ENCODE results near the gene GNPDA1.
"Not testable (repeated sequence)": the region's sequence is repeated elsewhere in the genome, so short reads cannot be mapped to it uniquely, and the experiment has no call there.

Gene GNPDA1

GRCh38 chr5:142033632-142034567 is 21.1 kb upstream of the GNPDA1 start:
- Mint-ChIP-seq H3K4me3 (peak overlapping the region; percentile 67), H3K4me1 (ENCODE audit: low read depth) (peaks cover 22% of the 10 kb centered on the region), H3K27ac (peak overlapping the region; percentile 82)
- H3K36me3 Mint-ChIP-seq; H3K9me3 Mint-ChIP-seq (ENCODE audit: low read depth); H3K27me3 Mint-ChIP-seq: not testable (repeated sequence)

- H3K27me3 Mint-ChIP-seq = no peaks in the 10 kb centered on the region
- H3K36me3 Mint-ChIP-seq = peaks cover 2% of the 10 kb centered on the region
- H3K4me3 Mint-ChIP-seq = no peak overlapping the region
- H3K4me1 Mint-ChIP-seq (ENCODE audit: low read depth) = peaks cover 22% of the 10 kb centered on the region
- H3K27ac Mint-ChIP-seq = peak overlapping the region; percentile 82
- H3K9me3 Mint-ChIP-seq (ENCODE audit: low read depth) = no peaks in the 10 kb centered on the region
These were observed 20.2 kb upstream of the GNPDA1 start for GRCh38 chr5:142032747-142033631.

GRCh38 chr5:142032150-142032549 is 19.3 kb upstream of the GNPDA1 start:
- H3K4me1 Mint-ChIP-seq (ENCODE audit: low read depth) = peaks cover 19% of the 10 kb centered on the region
- no peaks in the 10 kb centered on the region for H3K27me3 Mint-ChIP-seq
- H3K27ac Mint-ChIP-seq = no peak overlapping the region

GRCh38 chr5:142025637-142026036 is 12.8 kb upstream of the GNPDA1 start:
- Mint-ChIP-seq H3K36me3 (no peaks in the 10 kb centered on the region), H3K27me3 (no peaks in the 10 kb centered on the region), H3K4me3 (peak overlapping the region; percentile 86), H3K27ac (peak overlapping the region; percentile 98), H3K9me3 (ENCODE audit: low read depth) (no peaks in the 10 kb centered on the region), H3K4me1 (ENCODE audit: low read depth) (peaks cover 17% of the 10 kb centered on the region)

More at GRCh38 chr5:142032150-142032549, 19.3 kb upstream of the GNPDA1 start:
- Mint-ChIP-seq H3K9me3 (ENCODE audit: low read depth) (no peaks in the 10 kb centered on the region), H3K36me3 (peaks cover 2% of the 10 kb centered on the region), H3K4me3 (no peak overlapping the region)

GRCh38 chr5:142024771-142025304 is 12.0 kb upstream of the GNPDA1 start:
- Mint-ChIP-seq H3K9me3 (ENCODE audit: low read depth) (no peaks in the 10 kb centered on the region), H3K36me3 (no peaks in the 10 kb centered on the region)

GRCh38 chr5:142023836-142024235 is 11.0 kb upstream of the GNPDA1 start:
- no peaks in the 10 kb centered on the region for H3K27me3 Mint-ChIP-seq
- H3K4me1 Mint-ChIP-seq (ENCODE audit: low read depth) = peaks cover 26% of the 10 kb centered on the region
- H3K9me3 Mint-ChIP-seq (ENCODE audit: low read depth) = no peaks in the 10 kb centered on the region
- H3K36me3 Mint-ChIP-seq = no peaks in the 10 kb centered on the region
- H3K4me3 Mint-ChIP-seq = no peak overlapping the region
- no peak overlapping the region for H3K27ac Mint-ChIP-seq

More at GRCh38 chr5:142024771-142025304, 12.0 kb upstream of the GNPDA1 start:
- Mint-ChIP-seq H3K27me3 (no peaks in the 10 kb centered on the region), H3K4me1 (ENCODE audit: low read depth) (peaks cover 23% of the 10 kb centered on the region), H3K27ac (peak overlapping the region; percentile 98), H3K4me3 (peak overlapping the region; percentile 86)

GRCh38 chr5:142020122-142020659 is 7.4 kb upstream of the GNPDA1 start:
- no peak overlapping the region for H3K4me3 Mint-ChIP-seq
- H3K27ac Mint-ChIP-seq = peak overlapping the region; percentile 68
- H3K9me3 Mint-ChIP-seq (ENCODE audit: low read depth) = no peaks in the 10 kb centered on the region
- no peaks in the 10 kb centered on the region for H3K36me3 Mint-ChIP-seq
- no peaks in the 10 kb centered on the region for H3K27me3 Mint-ChIP-seq
- H3K4me1 Mint-ChIP-seq (ENCODE audit: low read depth) = peaks cover 54% of the 10 kb centered on the region

GRCh38 chr5:142017832-142018427 is 5.1 kb upstream of the GNPDA1 start:
- H3K27me3 Mint-ChIP-seq = no peaks in the 10 kb centered on the region
- peaks cover 66% of the 10 kb centered on the region for H3K4me1 Mint-ChIP-seq (ENCODE audit: low read depth)
- H3K9me3 Mint-ChIP-seq (ENCODE audit: low read depth) = no peaks in the 10 kb centered on the region
- peak overlapping the region; percentile 88 for H3K27ac Mint-ChIP-seq
- H3K36me3 Mint-ChIP-seq = no peaks in the 10 kb centered on the region
- H3K4me3 Mint-ChIP-seq = peak overlapping the region; percentile 46

- Mint-ChIP-seq H3K9me3 (ENCODE audit: low read depth) (no peaks in the 10 kb centered on the region), H3K27me3 (no peaks in the 10 kb centered on the region), H3K4me3 (peak overlapping the region; percentile 88), H3K36me3 (no peaks in the 10 kb centered on the region), H3K4me1 (ENCODE audit: low read depth) (peaks cover 73% of the 10 kb centered on the region), H3K27ac (peak overlapping the region; percentile 100)
These were observed 3.7 kb upstream of the GNPDA1 start for GRCh38 chr5:142016556-142016955.

GRCh38 chr5:142015781-142016533 is 3.1 kb upstream of the GNPDA1 start:
- peaks cover 79% of the 10 kb centered on the region for H3K4me1 Mint-ChIP-seq (ENCODE audit: low read depth)
- no peaks in the 10 kb centered on the region for H3K9me3 Mint-ChIP-seq (ENCODE audit: low read depth)
- H3K36me3 Mint-ChIP-seq = no peaks in the 10 kb centered on the region
- H3K27ac Mint-ChIP-seq = peak overlapping the region; percentile 100
- peak overlapping the region; percentile 88 for H3K4me3 Mint-ChIP-seq
- no peaks in the 10 kb centered on the region for H3K27me3 Mint-ChIP-seq

- peak overlapping the region; percentile 100 for H3K27ac Mint-ChIP-seq
- no peaks in the 10 kb centered on the region for H3K27me3 Mint-ChIP-seq
- H3K4me1 Mint-ChIP-seq (ENCODE audit: low read depth) = peaks cover 76% of the 10 kb centered on the region
- no peaks in the 10 kb centered on the region for H3K9me3 Mint-ChIP-seq (ENCODE audit: low read depth)
- H3K36me3 Mint-ChIP-seq = no peaks in the 10 kb centered on the region
- peak overlapping the region; percentile 88 for H3K4me3 Mint-ChIP-seq
These were observed 2.2 kb upstream of the GNPDA1 start for GRCh38 chr5:142014911-142015584.

- Mint-ChIP-seq H3K27me3 (no peaks in the 10 kb centered on the region), H3K27ac (peak overlapping the region; percentile 100), H3K4me3 (peak overlapping the region; percentile 88), H3K4me1 (ENCODE audit: low read depth) (peaks cover 83% of the 10 kb centered on the region), H3K9me3 (ENCODE audit: low read depth) (no peaks in the 10 kb centered on the region), H3K36me3 (peaks cover 3% of the 10 kb centered on the region)
These were observed 1.1 kb upstream of the GNPDA1 start for GRCh38 chr5:142013734-142014521.

Measured in activated naive CD8-positive, alpha-beta T cell (primary cell).